ENCODE measurements around the gene NDUFS2.
"Not testable (repeated sequence)": the region's sequence is repeated elsewhere in the genome, so short reads cannot be mapped to it uniquely, and the experiment has no call there.

Gene NDUFS2

GRCh38 chr1:161255955-161256520, 53.9 kb downstream of the NDUFS2 start:
- not testable (repeated sequence) for DNase-seq

- not testable (repeated sequence) for DNase-seq
Measured at GRCh38 chr1:161257109-161257508, 54.9 kb downstream of the NDUFS2 start.

- DNase-seq = peak; percentile 34
Measured at GRCh38 chr1:161258439-161259344, 56.5 kb downstream of the NDUFS2 start, which contains the start of gene PCP4L1. PCP4L1 (plus strand) TSS chr1:161258745; CDS start chr1:161258975, 230 bp downstream.

GRCh38 chr1:161259345-161259702, 57.2 kb downstream of the NDUFS2 start:
- no peak for DNase-seq

GRCh38 chr1:161259765-161260164, 57.6 kb downstream of the NDUFS2 start:
- DNase-seq = no peak

GRCh38 chr1:161260376-161261260, 58.5 kb downstream of the NDUFS2 start:
- DNase-seq = no peak

- no peak for DNase-seq
Measured at GRCh38 chr1:161261261-161262235, 59.4 kb downstream of the NDUFS2 start.

Measured in CD4-positive, alpha-beta T cell treated with Interleukin-6 for 4 hours (primary cell).